H1 (cell line): ENCODE measurements around the gene LVRN. TPM values are rescaled to one million over a fixed set of nuclear protein-coding genes. Genes with fewer than 3 reads are reported as not detected.

ENCODE experiments used
- ATF3 ChIP-seq: IDR thresholded peaks from 2 replicates; pipeline ENCODE4 v1.6.1; 2011; ENCODE audit warnings: low read depth, mild to moderate bottlenecking, low read length; ENCODE audit not compliant: insufficient read depth
- CHD7 ChIP-seq: fragments of 300-600 bp; sonication (generic); IDR thresholded peaks from 2 replicates; pipeline ENCODE4 v1.7.1; 2012; ENCODE audit warnings: low read length, moderate library complexity, mild to moderate bottlenecking, inconsistent platforms; ENCODE audit not compliant: insufficient replicate concordance
- SIN3A ChIP-seq, 2 experiments: IDR thresholded peaks in 1 of 2; conservative IDR thresholded peaks in 1 of 2; 2 replicates each; pipeline ENCODE4 v1.6.1; 2011 to 2012; ENCODE audit warnings: low read length in 2 of 2, improper control_type of control experiment in 1 of 2, low read depth in 1 of 2, mild to moderate bottlenecking in 1 of 2
- polyA plus RNA-seq, 7 experiments: library from polyadenylated mRNA; depleted of rRNA in 3 of 7; stranded (reverse) in 5 of 7; unstranded in 2 of 7; fragments of >200 nt in 5 of 7; fragments of 200-250 nt in 2 of 7; gene quantifications; 1 replicate in 5 of 7; 2 replicates in 1 of 7; 4 replicates in 1 of 7; pipeline versions ENCODE4 v1.2.1 to v1.2.3, GENCODE V29; 2011 to 2013; ENCODE audit warnings: missing spikeins in 2 of 7, mixed read lengths in 2 of 7
- total RNA-seq: library from RNA; stranded (reverse); fragmentation: NEBNext Ultra II Directional; extraction: Animal tissue kit (Norgen Biotek cat#: 25700); gene quantifications from 2 replicates; pipeline ENCODE4 v1.2.1, GENCODE V29; 2021

The LVRN gene
- total and polyA plus RNA-seq, 2 of the 8 experiments (the other 6 are each of a cell fraction or from before 2014, with no cell fraction given): 0.08 to 0.09 TPM

- TF ChIP-seq CHD7: no peak
- TF ChIP-seq ATF3: no peak
- no peak for TF ChIP-seq SIN3A (conservative IDR thresholded peaks at IDR 0.05 in 1 of 2, IDR thresholded peaks at IDR 0.05 in 1 of 2; ENCODE audit: low read depth in 1 of 2, low read length in 2 of 2)
Measured at GRCh38 chr5:115985802-115986757, 23.8 kb downstream of the LVRN start (continued).
